GM18505 (cell line): ENCODE measurements around the gene UMAD1.

Experiments
- ATAC-seq: cut with Tn5 transposase; IDR thresholded peaks from one replicate; pipeline ENCODE4 v1.9.1; 2021; ENCODE audit not compliant: unreplicated experiment
- POLR2A ChIP-seq: IDR thresholded peaks from 4 replicates; pipeline ENCODE4 v1.6.1; 2011; ENCODE audit warnings: borderline replicate concordance; ENCODE audit not compliant: insufficient read depth, insufficient read length; ENCODE audit errors: extremely low read depth

Gene UMAD1

GRCh38 chr7:7869036-7869435 lies 228.5 kb downstream of the UMAD1 start:
- no peak for ATAC-seq

GRCh38 chr7:7869651-7870050 lies 229.1 kb downstream of the UMAD1 start:
- TF ChIP-seq POLR2A = no peak
- ATAC-seq = no peak

More at GRCh38 chr7:7869036-7869435, 228.5 kb downstream of the UMAD1 start:
- TF ChIP-seq POLR2A = no peak

GRCh38 chr7:7870555-7870954 lies 230.0 kb downstream of the UMAD1 start:
- ATAC-seq = no peak
- no peak for TF ChIP-seq POLR2A

GRCh38 chr7:7876419-7876818 lies 235.9 kb downstream of the UMAD1 start:
- ATAC-seq = no peak
- TF ChIP-seq POLR2A = no peak

- no peak for TF ChIP-seq POLR2A
- no peak for ATAC-seq
Measured at GRCh38 chr7:7881581-7881980, 241.0 kb downstream of the UMAD1 start.

GRCh38 chr7:7882888-7883287 lies 242.3 kb downstream of the UMAD1 start:
- TF ChIP-seq POLR2A = no peak
- no peak for ATAC-seq

- TF ChIP-seq POLR2A = no peak
- no peak for ATAC-seq
Measured at GRCh38 chr7:7883394-7883793, 242.8 kb downstream of the UMAD1 start.

- no peak for ATAC-seq
- TF ChIP-seq POLR2A = no peak
Measured at GRCh38 chr7:7884855-7885254, 244.3 kb downstream of the UMAD1 start.

- ATAC-seq = no peak
- TF ChIP-seq POLR2A = no peak
Measured at GRCh38 chr7:7889791-7890568, 249.4 kb downstream of the UMAD1 start.

GRCh38 chr7:7895004-7895650 lies 254.6 kb downstream of the UMAD1 start:
- no peak for TF ChIP-seq POLR2A
- no peak for ATAC-seq

- TF ChIP-seq POLR2A = no peak
- ATAC-seq = no peak
Measured at GRCh38 chr7:7895754-7896153, 255.2 kb downstream of the UMAD1 start.

- no peak for ATAC-seq
- TF ChIP-seq POLR2A = no peak
Measured at GRCh38 chr7:7897509-7897908, 257.0 kb downstream of the UMAD1 start.

GRCh38 chr7:7897949-7898515 lies 257.5 kb downstream of the UMAD1 start:
- ATAC-seq = no peak
- no peak for TF ChIP-seq POLR2A

- TF ChIP-seq POLR2A = no peak
- no peak for ATAC-seq
Measured at GRCh38 chr7:7902845-7903244, 262.3 kb downstream of the UMAD1 start.
